HEK293 (cell line): ENCODE results near the gene PDIA5.

Experiments
- CTCF ChIA-PET: fragments of 350-600 bp; formaldehyde crosslinking; extraction: SDS; loops from one replicate; lab custom pipeline; 2021; ENCODE audit warnings: antibody characterized with exemption; lab: Yijun Ruan, JAX
- POLR2A ChIA-PET: fragments of 300-600 bp; formaldehyde crosslinking; extraction: SDS; loops from one replicate; lab custom pipeline; 2020; ENCODE audit warnings: antibody characterized with exemption, inconsistent platforms; lab: Yijun Ruan, JAX
- H3K27ac ChIP-seq: fragments of 200-500 bp; sonication (Bioruptor generic); 2 replicates; pipeline ENCODE4 v1.5.1; 2014; ENCODE audit warnings: low read depth, low read length, control low read depth, inconsistent platforms; ENCODE audit errors: extremely low read depth
- H3K36me3 ChIP-seq, 2 experiments: fragments of 200-500 bp in 1 of 2; sonication (Bioruptor generic) in 1 of 2; 1 replicate in 1 of 2; 2 replicates in 1 of 2; pipeline ENCODE4 v1.5.1; 2014 to 2017; ENCODE audit warnings: inconsistent platforms in 2 of 2, low read length in 2 of 2; ENCODE audit not compliant: control insufficient read depth in 2 of 2, insufficient read depth in 1 of 2
- H3K4me1 ChIP-seq: fragments of 200-500 bp; sonication (Bioruptor generic); 2 replicates; pipeline ENCODE4 v1.5.1; 2014; ENCODE audit warnings: mild to moderate bottlenecking, low read length, inconsistent platforms; ENCODE audit not compliant: control insufficient read depth, insufficient read depth
- H3K4me3 ChIP-seq: 2 replicates; pipeline ENCODE4 v1.5.1; 2011; ENCODE audit warnings: low read depth, mild to moderate bottlenecking, control low read depth, low read length, moderate library complexity
- H3K9me3 ChIP-seq: fragments of 200-500 bp; sonication (Bioruptor generic); 2 replicates; pipeline ENCODE4 v1.5.1; 2014; ENCODE audit warnings: low read depth, low read length, inconsistent platforms; ENCODE audit not compliant: control insufficient read depth, insufficient read depth
- HOXA7 ChIP-seq: sonication (generic); formaldehyde crosslinking; IDR thresholded peaks from 2 replicates; pipeline ENCODE4 v1.8.1; 2022; ENCODE audit warnings: missing genetic modification reagents, borderline replicate concordance
- TRIM28 ChIP-seq: IDR thresholded peaks from 2 replicates; pipeline ENCODE4 v1.6.1; 2011; ENCODE audit warnings: low read length, control low read depth, borderline replicate concordance
- WT1 ChIP-seq: fragments of 450-650 bp; formaldehyde crosslinking; IDR thresholded peaks from 2 replicates; pipeline ENCODE4 v1.5.1; 2016; ENCODE audit warnings: missing biosample characterization, missing genetic modification characterization
- ZNF221 ChIP-seq: fragments of 450-650 bp; formaldehyde crosslinking; IDR thresholded peaks from 2 replicates; pipeline ENCODE4 v1.5.1; 2017; ENCODE audit warnings: missing biosample characterization, missing genetic modification characterization, borderline replicate concordance
- ZNF274 ChIP-seq, 2 experiments: fragments of 200-500 bp in 1 of 2; fragments of 450-650 bp in 1 of 2; sonication (Bioruptor generic) in 1 of 2; formaldehyde crosslinking in 1 of 2; IDR thresholded peaks; 2 replicates each; pipeline versions ENCODE4 v1.5.1 to v1.6.1; 2014 to 2016; ENCODE audit warnings: borderline replicate concordance in 1 of 2, inconsistent platforms in 1 of 2, low read length in 1 of 2, missing biosample characterization in 1 of 2, missing genetic modification characterization in 1 of 2
- ZNF585B ChIP-seq: fragments of 450-650 bp; formaldehyde crosslinking; IDR thresholded peaks from 2 replicates; pipeline ENCODE4 v1.5.1; 2016; ENCODE audit warnings: missing biosample characterization, missing genetic modification characterization
- ZNF596 ChIP-seq: fragments of 450-650 bp; IDR thresholded peaks from 2 replicates; pipeline ENCODE4 v1.5.0; 2018; ENCODE audit warnings: missing biosample characterization, mild to moderate bottlenecking, missing genetic modification characterization, moderate library complexity
- ZSCAN30 ChIP-seq: fragments of 450-650 bp; IDR thresholded peaks from 2 replicates; pipeline ENCODE4 v1.5.1; 2018; ENCODE audit warnings: missing biosample characterization, mild to moderate bottlenecking, missing genetic modification characterization, moderate library complexity
- TF ChIP-seq, protein P1 (sequence below): fragments of 450-650 bp; formaldehyde crosslinking; IDR thresholded peaks from 2 replicates; pipeline ENCODE4 v1.5.1; 2016; ENCODE audit warnings: missing biosample characterization, missing genetic modification characterization
- TF ChIP-seq, protein P2 (sequence below): fragments of 450-650 bp; formaldehyde crosslinking; IDR thresholded peaks from 2 replicates; pipeline ENCODE4 v1.5.1; 2017; ENCODE audit warnings: missing biosample characterization, mild to moderate bottlenecking, missing genetic modification characterization, moderate library complexity
- TF ChIP-seq, protein P3 (sequence below): fragments of 450-650 bp; formaldehyde crosslinking; IDR thresholded peaks from 2 replicates; pipeline ENCODE4 v1.5.1; 2016; ENCODE audit warnings: missing biosample characterization, missing genetic modification characterization
- TF ChIP-seq, protein P4 (sequence below): fragments of 450-650 bp; formaldehyde crosslinking; IDR thresholded peaks from 2 replicates; pipeline ENCODE4; 2016; ENCODE audit warnings: missing biosample characterization, missing genetic modification characterization

PDIA5 gene

DNA sequence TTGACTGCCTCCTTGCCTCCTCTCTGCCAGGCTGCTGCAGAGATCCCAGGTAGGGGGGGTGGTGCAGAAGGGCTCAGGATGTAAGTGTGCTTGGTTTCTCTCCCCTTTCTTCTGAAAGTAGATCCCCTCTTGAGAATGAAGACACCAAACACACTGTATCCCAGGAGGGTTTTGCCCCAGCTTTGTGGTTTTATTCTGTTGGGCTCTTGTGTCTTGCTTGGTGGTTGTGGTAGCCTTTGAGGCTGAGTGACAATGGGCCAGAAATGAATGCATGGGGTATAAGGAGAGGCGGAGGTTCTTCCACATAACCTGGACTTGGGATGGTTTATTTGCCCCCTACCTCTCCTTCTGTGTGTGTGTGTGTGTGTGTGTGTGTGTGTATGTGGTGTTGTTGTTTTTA is 5.7 kb downstream of the PDIA5 start:
- POLR2A ChIA-PET = no interaction called here
- H3K4me1 ChIP-seq = peaks cover 17% of the 10 kb centered on the region
- CTCF ChIA-PET = interaction anchor here (0.6 kb wide), 1 partner anchor 1175 kb away, joined by 3 read pairs; no protein-coding TSS in a partner anchor
- H3K9me3 ChIP-seq = no peaks in the 10 kb centered on the region
- H3K36me3 ChIP-seq = no peaks in the 10 kb centered on the region
- TF ChIP-seq, protein P1, sequence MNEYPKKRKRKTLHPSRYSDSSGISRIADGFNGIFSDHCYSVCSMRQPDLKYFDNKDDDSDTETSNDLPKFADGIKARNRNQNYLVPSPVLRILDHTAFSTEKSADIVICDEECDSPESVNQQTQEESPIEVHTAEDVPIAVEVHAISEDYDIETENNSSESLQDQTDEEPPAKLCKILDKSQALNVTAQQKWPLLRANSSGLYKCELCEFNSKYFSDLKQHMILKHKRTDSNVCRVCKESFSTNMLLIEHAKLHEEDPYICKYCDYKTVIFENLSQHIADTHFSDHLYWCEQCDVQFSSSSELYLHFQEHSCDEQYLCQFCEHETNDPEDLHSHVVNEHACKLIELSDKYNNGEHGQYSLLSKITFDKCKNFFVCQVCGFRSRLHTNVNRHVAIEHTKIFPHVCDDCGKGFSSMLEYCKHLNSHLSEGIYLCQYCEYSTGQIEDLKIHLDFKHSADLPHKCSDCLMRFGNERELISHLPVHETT = no peak
- TF ChIP-seq ZNF221 (tag by site-specific recombination) = no peak
- no peak for TF ChIP-seq TRIM28
- TF ChIP-seq, protein P2, sequence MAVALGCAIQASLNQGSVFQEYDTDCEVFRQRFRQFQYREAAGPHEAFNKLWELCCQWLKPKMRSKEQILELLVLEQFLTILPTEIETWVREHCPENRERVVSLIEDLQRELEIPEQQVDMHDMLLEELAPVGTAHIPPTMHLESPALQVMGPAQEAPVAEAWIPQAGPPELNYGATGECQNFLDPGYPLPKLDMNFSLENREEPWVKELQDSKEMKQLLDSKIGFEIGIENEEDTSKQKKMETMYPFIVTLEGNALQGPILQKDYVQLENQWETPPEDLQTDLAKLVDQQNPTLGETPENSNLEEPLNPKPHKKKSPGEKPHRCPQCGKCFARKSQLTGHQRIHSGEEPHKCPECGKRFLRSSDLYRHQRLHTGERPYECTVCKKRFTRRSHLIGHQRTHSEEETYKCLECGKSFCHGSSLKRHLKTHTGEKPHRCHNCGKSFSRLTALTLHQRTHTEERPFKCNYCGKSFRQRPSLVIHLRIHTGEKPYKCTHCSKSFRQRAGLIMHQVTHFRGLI = peak; percentile 64
- TF ChIP-seq, all 188 proteins: peak for 1
- no peak overlapping the region for H3K27ac ChIP-seq
- H3K4me3 ChIP-seq = no peak overlapping the region

DNA sequence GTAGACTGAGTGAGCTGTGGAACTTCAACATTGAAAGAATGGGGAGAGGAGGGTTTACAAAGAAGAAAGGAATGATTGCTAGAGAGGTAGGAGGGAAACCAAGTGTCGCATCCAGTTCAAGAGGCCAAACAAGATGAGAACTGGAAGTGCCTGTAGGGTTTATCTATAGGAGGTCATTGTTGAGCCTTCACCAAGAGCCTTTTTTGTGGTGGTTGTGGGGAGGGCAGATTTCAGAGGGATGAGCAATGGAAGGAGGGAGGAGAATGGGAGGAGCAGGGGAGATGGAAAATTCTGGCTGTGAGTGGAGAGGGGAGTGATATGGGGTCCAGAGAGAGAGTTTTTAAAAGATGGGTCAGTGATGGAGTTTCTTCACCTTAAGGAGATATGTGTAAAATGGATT is 8.5 kb downstream of the PDIA5 start:
- CTCF ChIA-PET = interaction anchor here (0.6 to 1.4 kb wide), 2 partner anchors 9 to 25 kb away, joined by 3 to 4 read pairs; partner anchors contain the start of gene PDIA5

DNA sequence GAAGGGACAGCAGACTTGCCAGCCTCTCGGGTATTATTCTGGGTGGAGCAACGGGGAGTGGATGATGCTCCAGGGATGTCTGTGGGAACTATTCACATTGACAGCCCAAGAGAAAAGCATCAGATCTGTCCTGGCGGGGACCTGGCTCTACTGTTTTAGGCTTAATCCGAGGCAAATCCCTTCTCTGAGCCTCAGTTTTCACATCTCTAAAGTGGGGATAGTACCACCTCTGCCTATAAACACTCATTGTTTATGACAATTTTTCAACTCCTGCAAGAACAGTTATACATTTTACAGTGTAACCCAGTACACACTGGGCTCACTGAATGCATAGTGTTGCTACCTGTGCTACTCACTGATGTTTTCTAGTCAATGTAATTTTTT is 9.3 kb downstream of the PDIA5 start:
- ChIA-PET POLR2A (interaction anchor here (2.8 kb wide), 1 partner anchor 9 kb away, joined by 17 read pairs; the partner anchor contains the start of gene PDIA5), CTCF (interaction anchor here (1.0 to 1.4 kb wide), 2 partner anchors 9 to 32 kb away, joined by 3 to 4 read pairs; partner anchors contain the start of gene PDIA5)
- Histone ChIP-seq H3K9me3 (no peaks in the 10 kb centered on the region), H3K36me3 (no peaks in the 10 kb centered on the region), H3K4me1 (peaks cover 12% of the 10 kb centered on the region), H3K27ac (no peak overlapping the region), H3K4me3 (no peak overlapping the region)
- TF ChIP-seq ZNF274 (IDR thresholded peaks at IDR 0.05; ENCODE audit: low read length) (no peak), ZNF274 (tag by site-specific recombination; IDR thresholded peaks at IDR 0.05; ENCODE audit: borderline replicate concordance) (no peak), HOXA7 (CRISPR knock-in tag) (no peak)
- TF ChIP-seq, protein P3, sequence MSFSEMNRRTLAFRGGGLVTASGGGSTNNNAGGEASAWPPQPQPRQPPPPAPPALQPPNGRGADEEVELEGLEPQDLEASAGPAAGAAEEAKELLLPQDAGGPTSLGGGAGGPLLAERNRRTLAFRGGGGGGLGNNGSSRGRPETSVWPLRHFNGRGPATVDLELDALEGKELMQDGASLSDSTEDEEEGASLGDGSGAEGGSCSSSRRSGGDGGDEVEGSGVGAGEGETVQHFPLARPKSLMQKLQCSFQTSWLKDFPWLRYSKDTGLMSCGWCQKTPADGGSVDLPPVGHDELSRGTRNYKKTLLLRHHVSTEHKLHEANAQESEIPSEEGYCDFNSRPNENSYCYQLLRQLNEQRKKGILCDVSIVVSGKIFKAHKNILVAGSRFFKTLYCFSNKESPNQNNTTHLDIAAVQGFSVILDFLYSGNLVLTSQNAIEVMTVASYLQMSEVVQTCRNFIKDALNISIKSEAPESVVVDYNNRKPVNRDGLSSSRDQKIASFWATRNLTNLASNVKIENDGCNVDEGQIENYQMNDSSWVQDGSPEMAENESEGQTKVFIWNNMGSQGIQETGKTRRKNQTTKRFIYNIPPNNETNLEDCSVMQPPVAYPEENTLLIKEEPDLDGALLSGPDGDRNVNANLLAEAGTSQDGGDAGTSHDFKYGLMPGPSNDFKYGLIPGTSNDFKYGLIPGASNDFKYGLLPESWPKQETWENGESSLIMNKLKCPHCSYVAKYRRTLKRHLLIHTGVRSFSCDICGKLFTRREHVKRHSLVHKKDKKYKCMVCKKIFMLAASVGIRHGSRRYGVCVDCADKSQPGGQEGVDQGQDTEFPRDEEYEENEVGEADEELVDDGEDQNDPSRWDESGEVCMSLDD (tag by site-specific recombination) = no peak

More for the DNA sequence above, 8.5 kb downstream of the PDIA5 start:
- H3K4me1 ChIP-seq = peaks cover 16% of the 10 kb centered on the region
- H3K9me3 ChIP-seq = no peaks in the 10 kb centered on the region
- H3K27ac ChIP-seq = no peak overlapping the region
- H3K4me3 ChIP-seq = no peak overlapping the region
- POLR2A ChIA-PET = interaction anchor here (2.8 kb wide), 1 partner anchor 8 kb away, joined by 17 read pairs; the partner anchor contains the start of gene PDIA5
- no peaks in the 10 kb centered on the region for H3K36me3 ChIP-seq
- TF ChIP-seq ZSCAN30 (tag by site-specific recombination) (no peak), ZNF596 (tag by site-specific recombination) (no peak), ZNF585B (tag by site-specific recombination) (no peak), WT1 (no peak)
- TF ChIP-seq, protein P4, sequence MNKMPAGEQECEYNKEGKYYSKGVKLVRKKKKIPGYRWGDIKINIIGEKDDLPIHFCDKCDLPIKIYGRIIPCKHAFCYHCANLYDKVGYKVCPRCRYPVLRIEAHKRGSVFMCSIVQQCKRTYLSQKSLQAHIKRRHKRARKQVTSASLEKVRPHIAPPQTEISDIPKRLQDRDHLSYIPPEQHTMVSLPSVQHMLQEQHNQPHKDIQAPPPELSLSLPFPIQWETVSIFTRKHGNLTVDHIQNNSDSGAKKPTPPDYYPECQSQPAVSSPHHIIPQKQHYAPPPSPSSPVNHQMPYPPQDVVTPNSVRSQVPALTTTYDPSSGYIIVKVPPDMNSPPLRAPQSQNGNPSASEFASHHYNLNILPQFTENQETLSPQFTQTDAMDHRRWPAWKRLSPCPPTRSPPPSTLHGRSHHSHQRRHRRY = no peak
- TF ChIP-seq, all 188 proteins: peak for 0
